GM12891 (cell line): ENCODE data around the gene KCTD2.

Experiments used
- PAX5 ChIP-seq: IDR thresholded peaks from 2 replicates; pipeline ENCODE4 v1.6.1; 2011; ENCODE audit warnings: low read length, moderate library complexity, mild to moderate bottlenecking; ENCODE audit not compliant: insufficient read depth, severe bottlenecking
- POLR2A ChIP-seq: IDR thresholded peaks from 2 replicates; pipeline ENCODE4 v1.6.1; 2011; ENCODE audit warnings: low read depth, low read length, control low read depth
- POLR2AphosphoS5 ChIP-seq: IDR thresholded peaks from 2 replicates; pipeline ENCODE4 v1.6.1; 2011; ENCODE audit warnings: low read depth, low read length, control low read depth
- POU2F2 ChIP-seq: IDR thresholded peaks from 2 replicates; pipeline ENCODE4 v1.6.1; 2011; ENCODE audit warnings: low read depth, mild to moderate bottlenecking, control low read depth, low read length, moderate library complexity
- SPI1 ChIP-seq: IDR thresholded peaks from 2 replicates; pipeline ENCODE4 v1.6.1; 2011; ENCODE audit warnings: low read depth, low read length, control low read depth
- TAF1 ChIP-seq: IDR thresholded peaks from 2 replicates; pipeline ENCODE4 v1.6.1; 2011; ENCODE audit warnings: low read depth, low read length, control low read depth

- TF ChIP-seq POLR2A: no peak
- TF ChIP-seq TAF1: no peak
- no peak for TF ChIP-seq POLR2AphosphoS5
- no peak for TF ChIP-seq SPI1
- no peak for TF ChIP-seq PAX5
- no peak for TF ChIP-seq POU2F2
These were observed 16.2 kb downstream of the KCTD2 start for GRCh38 chr17:75063201-75063600.
